Mesothelial cell of epicardium (in vitro differentiated cells): Measurements from ENCODE around the gene B3GNT3. TPM values are rescaled to one million over a fixed set of nuclear protein-coding genes. Genes with fewer than 3 reads are reported as not detected.

Source experiments
- DNase-seq, 2 experiments: peaks; one replicate each; pipeline ENCODE4 v3.0.0; 2021; ENCODE audit warnings: low spot score in 2 of 2; ENCODE audit not compliant: unreplicated experiment in 2 of 2
- H3K27ac Mint-ChIP-seq: 2 replicates; pipeline ENCODE4 v1.8.0; 2021; ENCODE audit warnings: mixed read lengths
- H3K27me3 Mint-ChIP-seq: 2 replicates; pipeline ENCODE4 v1.8.0; 2021; ENCODE audit warnings: low read depth, mixed read lengths
- H3K36me3 Mint-ChIP-seq: 2 replicates; pipeline ENCODE4 v1.8.0; 2021; ENCODE audit warnings: mixed read lengths
- H3K4me1 Mint-ChIP-seq: 2 replicates; pipeline ENCODE4 v1.8.0; 2021; ENCODE audit warnings: mixed read lengths
- H3K4me3 Mint-ChIP-seq: 2 replicates; pipeline ENCODE4 v1.8.0; 2021; ENCODE audit warnings: mild to moderate bottlenecking, moderate library complexity, mixed read lengths
- H3K9me3 Mint-ChIP-seq: 2 replicates; pipeline ENCODE4 v1.8.0; 2021; ENCODE audit warnings: mixed read lengths
- total RNA-seq: library from RNA; stranded (reverse); gene quantifications from 3 replicates; pipeline ENCODE4 v1.2.1, GENCODE V29; 2021
- TF ChIP-seq, protein P1 (sequence below): fragments of 200-600 bp; sonication (generic); IDR thresholded peaks from one replicate; pipeline ENCODE4 v1.5.0; 2021; ENCODE audit warnings: antibody characterized with exemption; ENCODE audit not compliant: unreplicated experiment

Gene B3GNT3
- total RNA-seq, 1 donor from 2014 or later: not detected

- Mint-ChIP-seq H3K36me3 (no peaks in the 10 kb centered on the region), H3K4me3 (no peak overlapping the region), H3K9me3 (no peaks in the 10 kb centered on the region), H3K27ac (no peak overlapping the region), H3K4me1 (peaks cover 6% of the 10 kb centered on the region), H3K27me3 (peaks cover 23% of the 10 kb centered on the region)
- DNase-seq: no peak
- TF ChIP-seq, protein P1, sequence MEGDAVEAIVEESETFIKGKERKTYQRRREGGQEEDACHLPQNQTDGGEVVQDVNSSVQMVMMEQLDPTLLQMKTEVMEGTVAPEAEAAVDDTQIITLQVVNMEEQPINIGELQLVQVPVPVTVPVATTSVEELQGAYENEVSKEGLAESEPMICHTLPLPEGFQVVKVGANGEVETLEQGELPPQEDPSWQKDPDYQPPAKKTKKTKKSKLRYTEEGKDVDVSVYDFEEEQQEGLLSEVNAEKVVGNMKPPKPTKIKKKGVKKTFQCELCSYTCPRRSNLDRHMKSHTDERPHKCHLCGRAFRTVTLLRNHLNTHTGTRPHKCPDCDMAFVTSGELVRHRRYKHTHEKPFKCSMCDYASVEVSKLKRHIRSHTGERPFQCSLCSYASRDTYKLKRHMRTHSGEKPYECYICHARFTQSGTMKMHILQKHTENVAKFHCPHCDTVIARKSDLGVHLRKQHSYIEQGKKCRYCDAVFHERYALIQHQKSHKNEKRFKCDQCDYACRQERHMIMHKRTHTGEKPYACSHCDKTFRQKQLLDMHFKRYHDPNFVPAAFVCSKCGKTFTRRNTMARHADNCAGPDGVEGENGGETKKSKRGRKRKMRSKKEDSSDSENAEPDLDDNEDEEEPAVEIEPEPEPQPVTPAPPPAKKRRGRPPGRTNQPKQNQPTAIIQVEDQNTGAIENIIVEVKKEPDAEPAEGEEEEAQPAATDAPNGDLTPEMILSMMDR: no peak
Measured at GRCh38 chr19:17826508-17827056, 31.6 kb downstream of the B3GNT3 start.

DNA sequence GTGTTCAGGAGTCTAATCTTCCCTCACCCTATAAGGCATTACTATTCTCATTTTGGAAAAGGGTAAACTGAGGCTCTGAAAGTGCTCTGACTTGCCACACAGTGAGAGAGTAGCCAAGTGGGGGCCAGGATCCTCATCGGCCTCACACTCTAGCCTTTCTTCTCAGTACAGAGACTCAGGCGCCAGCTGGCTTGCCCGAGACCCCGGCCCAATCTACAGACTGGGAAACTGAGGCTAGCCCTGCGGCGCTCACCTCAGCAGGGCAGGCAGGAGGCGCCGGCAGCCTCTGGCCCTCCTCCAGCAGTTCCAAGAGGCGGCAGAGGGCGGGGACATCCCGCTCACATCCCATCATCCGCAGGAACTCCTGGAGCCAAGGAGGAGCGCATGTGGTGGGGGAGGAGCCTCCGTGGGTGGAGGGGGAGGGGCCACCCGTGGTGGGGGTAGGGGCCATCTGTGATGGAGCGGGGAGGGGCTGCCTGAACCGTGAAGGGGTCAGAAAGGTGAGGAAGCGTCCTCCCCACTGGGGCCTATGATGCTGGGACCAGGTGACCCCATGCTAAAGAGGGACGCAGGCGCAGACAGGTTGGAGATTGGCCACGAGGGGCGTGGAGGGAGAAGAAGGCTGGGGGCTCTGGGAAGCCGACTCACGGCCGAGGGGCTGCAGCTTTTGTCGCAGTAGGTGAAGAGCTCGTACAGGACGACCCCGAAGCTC, 35.1 kb downstream of the B3GNT3 start:
- DNase-seq: peak in 1 of 2 experiments; percentile 56
- peak overlapping the region; percentile 95 for H3K27ac Mint-ChIP-seq
- no peaks in the 10 kb centered on the region for H3K9me3 Mint-ChIP-seq
- TF ChIP-seq, protein P1: no peak
- peaks cover 6% of the 10 kb centered on the region for H3K4me1 Mint-ChIP-seq
- H3K4me3 Mint-ChIP-seq: peak overlapping the region; percentile 75
- H3K27me3 Mint-ChIP-seq: peaks cover 23% of the 10 kb centered on the region
- no peaks in the 10 kb centered on the region for H3K36me3 Mint-ChIP-seq

- H3K27ac Mint-ChIP-seq: peak overlapping the region; percentile 95
- no peaks in the 10 kb centered on the region for H3K36me3 Mint-ChIP-seq
- peaks cover 20% of the 10 kb centered on the region for H3K27me3 Mint-ChIP-seq
- TF ChIP-seq, protein P1: no peak
- peaks cover 6% of the 10 kb centered on the region for H3K4me1 Mint-ChIP-seq
- no peaks in the 10 kb centered on the region for H3K9me3 Mint-ChIP-seq
- peak; percentile 77 to 80 for DNase-seq
- H3K4me3 Mint-ChIP-seq: peak overlapping the region; percentile 75
Measured at GRCh38 chr19:17830567-17831418, 35.9 kb downstream of the B3GNT3 start.

DNA sequence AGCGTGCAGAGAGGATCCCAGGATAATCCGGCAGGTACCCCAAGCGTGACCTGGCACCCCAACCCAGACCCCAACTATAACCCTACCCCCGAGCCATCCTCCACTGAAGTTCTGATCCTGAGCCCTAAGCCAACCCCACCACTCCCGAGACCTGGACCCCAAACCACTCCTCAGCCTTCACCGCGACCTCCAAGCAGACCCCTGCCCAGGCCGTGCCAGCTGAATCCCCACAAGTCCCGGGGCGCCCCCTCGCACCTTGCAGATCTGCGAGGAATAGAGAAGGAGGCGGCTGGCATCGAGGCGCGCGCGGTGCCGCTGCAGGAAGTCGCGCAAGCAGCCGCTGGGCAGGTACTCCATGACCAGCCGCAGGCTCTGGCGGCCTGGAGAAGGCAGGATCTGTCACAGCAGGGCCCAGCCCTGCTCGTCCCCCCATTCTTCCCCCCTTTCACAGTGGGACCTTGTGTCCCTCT, 36.5 kb downstream of the B3GNT3 start:
- Mint-ChIP-seq H3K27me3 (peaks cover 21% of the 10 kb centered on the region), H3K9me3 (no peaks in the 10 kb centered on the region), H3K27ac (no peak overlapping the region), H3K36me3 (no peaks in the 10 kb centered on the region), H3K4me3 (peak overlapping the region; percentile 56), H3K4me1 (peaks cover 6% of the 10 kb centered on the region)
- TF ChIP-seq, protein P1: no peak
- no peak for DNase-seq

- no peaks in the 10 kb centered on the region for H3K36me3 Mint-ChIP-seq
- H3K27me3 Mint-ChIP-seq: peaks cover 24% of the 10 kb centered on the region
- TF ChIP-seq, protein P1: no peak
- no peak overlapping the region for H3K4me3 Mint-ChIP-seq
- no peak for DNase-seq
- H3K9me3 Mint-ChIP-seq: no peaks in the 10 kb centered on the region
- peaks cover 6% of the 10 kb centered on the region for H3K4me1 Mint-ChIP-seq
- no peak overlapping the region for H3K27ac Mint-ChIP-seq
Measured at GRCh38 chr19:17832443-17833208, 37.7 kb downstream of the B3GNT3 start.
